OCI-LY7 (cell line): ENCODE data around the gene GRXCR2. TPM values are rescaled to one million over a fixed set of nuclear protein-coding genes. Genes with fewer than 3 reads are reported as not detected.

Source experiments
- BruUV-seq: library from RNA; stranded (reverse); fragments of 400-500 nt; replicated peaks from 2 replicates; lab custom pipeline; 2021; lab: Mats Ljungman, UMichigan
- CTCF ChIA-PET: fragments of 300-600 bp; sonication (Branson Sonifier 250); formaldehyde crosslinking; loops from one replicate; lab custom pipeline; 2022; ENCODE audit warnings: antibody characterized with exemption; ENCODE audit not compliant: unreplicated experiment; lab: Charles Lee
- POLR2A ChIA-PET: fragments of 300-600 bp; sonication (Branson Sonifier 250); formaldehyde crosslinking; loops from one replicate; lab custom pipeline; 2022; ENCODE audit warnings: antibody characterized with exemption; lab: Charles Lee
- DNase-seq: peaks from one replicate; pipeline ENCODE4 v3.0.0-alpha.2; 2015; ENCODE audit warnings: low spot score
- H2AFZ ChIP-seq: fragments of 200-600 bp; sonication (generic), shearing (Covaris generic); 2 replicates; pipeline ENCODE4 v1.6.1; 2014; ENCODE audit warnings: mild to moderate bottlenecking, antibody characterized with exemption, low read length, moderate library complexity
- H3K27ac ChIP-seq: fragments of 200-600 bp; sonication (generic); 2 replicates; pipeline ENCODE4 v1.5.1; 2014; ENCODE audit warnings: mixed run types, low read depth, mild to moderate bottlenecking, moderate library complexity, low read length, inconsistent platforms; ENCODE audit not compliant: poor library complexity, severe bottlenecking
- H3K36me3 ChIP-seq: fragments of 200-600 bp; sonication (generic); 2 replicates; pipeline ENCODE4 v1.6.1; 2014; ENCODE audit warnings: mild to moderate bottlenecking, antibody characterized with exemption, low read length, moderate library complexity, mixed read lengths; ENCODE audit not compliant: insufficient read depth
- H3K4me1 ChIP-seq: fragments of 200-600 bp; sonication (generic); 2 replicates; pipeline ENCODE4 v1.5.1; 2014; ENCODE audit warnings: mild to moderate bottlenecking, low read length; ENCODE audit not compliant: insufficient read depth, poor library complexity, severe bottlenecking
- H3K4me2 ChIP-seq: fragments of 200-600 bp; sonication (generic); 2 replicates; pipeline ENCODE4 v1.6.1; 2014; ENCODE audit warnings: mild to moderate bottlenecking, low read length
- H3K4me3 ChIP-seq: fragments of 200-600 bp; sonication (generic); 2 replicates; pipeline ENCODE4 v1.5.1; 2014; ENCODE audit warnings: mild to moderate bottlenecking, low read depth, low read length; ENCODE audit not compliant: poor library complexity, severe bottlenecking
- H3K79me2 ChIP-seq: fragments of 200-600 bp; sonication (generic); 2 replicates; pipeline ENCODE4 v1.6.1; 2016; ENCODE audit warnings: low read depth, mild to moderate bottlenecking, low read length, moderate library complexity, mixed read lengths; ENCODE audit not compliant: insufficient read depth
- H3K9me2 ChIP-seq: fragments of 200-600 bp; sonication (generic); 2 replicates; pipeline ENCODE4 v1.6.1; 2016; ENCODE audit warnings: mild to moderate bottlenecking, low read length, mixed read lengths; ENCODE audit not compliant: insufficient read depth
- H3K9me3 ChIP-seq: fragments of 200-600 bp; sonication (generic); 2 replicates; pipeline ENCODE4 v1.6.1; 2014; ENCODE audit warnings: mild to moderate bottlenecking, mixed run types, low read length, mixed read lengths
- H4K20me1 ChIP-seq: fragments of 200-600 bp; sonication (generic); 2 replicates; pipeline ENCODE4 v1.6.1; 2014; ENCODE audit warnings: mild to moderate bottlenecking, antibody characterized with exemption, low read length, moderate library complexity, mixed read lengths; ENCODE audit not compliant: insufficient read depth
- EZH2phosphoT487 ChIP-seq: fragments of 200-600 bp; sonication (generic); IDR thresholded peaks from 2 replicates; pipeline ENCODE4 v1.6.1; 2018; ENCODE audit warnings: low read depth, borderline replicate concordance, mild to moderate bottlenecking, mixed run types, antibody characterized with exemption, low read length, moderate library complexity, mixed read lengths
- intact Hi-C: fragments of 100-400 bp; cut with micrococcal nuclease; formaldehyde crosslinking; loops from one replicate; pipeline ENCODE4 v1.10.0; 2022; ENCODE audit not compliant: unreplicated experiment
- total RNA-seq, 2 experiments: library from RNA; depleted of rRNA in 1 of 2; stranded (reverse); fragments of >200 nt in 1 of 2; shearing (Covaris generic) in 1 of 2; gene quantifications; 2 replicates each; pipeline ENCODE4 v1.2.3, GENCODE V29; 2014 to 2022
- TF ChIP-seq, protein P1 (sequence below): fragments of 200-600 bp; sonication (generic); conservative IDR thresholded peaks from 2 replicates; pipeline ENCODE4 v1.5.1; 2014; ENCODE audit warnings: mild to moderate bottlenecking, antibody characterized with exemption, low read length, moderate library complexity, mixed read lengths

GRXCR2 gene
- total RNA-seq, 2 experiments from 2014 or later: not detected

DNA sequence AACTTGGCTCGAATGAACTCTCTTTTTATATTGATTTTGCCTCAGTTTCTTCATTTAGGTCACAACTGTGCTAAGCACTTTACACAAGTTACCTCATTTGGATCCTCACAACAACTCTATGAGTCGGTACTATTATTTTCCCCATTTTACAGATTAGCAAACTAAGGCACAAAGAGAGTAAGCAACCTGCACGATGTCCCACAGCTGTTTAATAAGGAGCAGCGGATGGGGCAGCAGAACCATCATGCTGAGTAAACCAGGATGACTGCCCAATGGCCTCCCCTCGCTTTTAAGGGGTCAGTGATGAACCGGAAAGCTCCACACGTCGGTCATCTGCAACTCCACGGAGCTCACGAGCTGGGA lies 38.3 kb downstream of the GRXCR2 start:
- no peak for DNase-seq
- Histone ChIP-seq H4K20me1 (no peaks in the 10 kb centered on the region), H3K4me2 (peak overlapping the region; percentile 48), H3K27ac (no peak overlapping the region), H3K79me2 (no peaks in the 10 kb centered on the region), H3K4me3 (peak overlapping the region; percentile 61), H3K4me1 (no peaks in the 10 kb centered on the region), H2AFZ (peak overlapping the region; percentile 72; the same call in 1 of the 2 replicates), H3K36me3 (no peaks in the 10 kb centered on the region), H3K9me2 (no peaks in the 10 kb centered on the region), H3K9me3 (no peaks in the 10 kb centered on the region)
- intact Hi-C loops: no loop called here
- CTCF ChIA-PET: no interaction called here
- TF ChIP-seq EZH2phosphoT487: no peak
- TF ChIP-seq, protein P1, sequence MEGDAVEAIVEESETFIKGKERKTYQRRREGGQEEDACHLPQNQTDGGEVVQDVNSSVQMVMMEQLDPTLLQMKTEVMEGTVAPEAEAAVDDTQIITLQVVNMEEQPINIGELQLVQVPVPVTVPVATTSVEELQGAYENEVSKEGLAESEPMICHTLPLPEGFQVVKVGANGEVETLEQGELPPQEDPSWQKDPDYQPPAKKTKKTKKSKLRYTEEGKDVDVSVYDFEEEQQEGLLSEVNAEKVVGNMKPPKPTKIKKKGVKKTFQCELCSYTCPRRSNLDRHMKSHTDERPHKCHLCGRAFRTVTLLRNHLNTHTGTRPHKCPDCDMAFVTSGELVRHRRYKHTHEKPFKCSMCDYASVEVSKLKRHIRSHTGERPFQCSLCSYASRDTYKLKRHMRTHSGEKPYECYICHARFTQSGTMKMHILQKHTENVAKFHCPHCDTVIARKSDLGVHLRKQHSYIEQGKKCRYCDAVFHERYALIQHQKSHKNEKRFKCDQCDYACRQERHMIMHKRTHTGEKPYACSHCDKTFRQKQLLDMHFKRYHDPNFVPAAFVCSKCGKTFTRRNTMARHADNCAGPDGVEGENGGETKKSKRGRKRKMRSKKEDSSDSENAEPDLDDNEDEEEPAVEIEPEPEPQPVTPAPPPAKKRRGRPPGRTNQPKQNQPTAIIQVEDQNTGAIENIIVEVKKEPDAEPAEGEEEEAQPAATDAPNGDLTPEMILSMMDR: no peak
- POLR2A ChIA-PET: interaction anchor here (1.2 kb wide), 1 partner anchor 11 kb away, joined by 3 read pairs; no protein-coding TSS in a partner anchor
- BruUV-seq: no TSS peak

DNA sequence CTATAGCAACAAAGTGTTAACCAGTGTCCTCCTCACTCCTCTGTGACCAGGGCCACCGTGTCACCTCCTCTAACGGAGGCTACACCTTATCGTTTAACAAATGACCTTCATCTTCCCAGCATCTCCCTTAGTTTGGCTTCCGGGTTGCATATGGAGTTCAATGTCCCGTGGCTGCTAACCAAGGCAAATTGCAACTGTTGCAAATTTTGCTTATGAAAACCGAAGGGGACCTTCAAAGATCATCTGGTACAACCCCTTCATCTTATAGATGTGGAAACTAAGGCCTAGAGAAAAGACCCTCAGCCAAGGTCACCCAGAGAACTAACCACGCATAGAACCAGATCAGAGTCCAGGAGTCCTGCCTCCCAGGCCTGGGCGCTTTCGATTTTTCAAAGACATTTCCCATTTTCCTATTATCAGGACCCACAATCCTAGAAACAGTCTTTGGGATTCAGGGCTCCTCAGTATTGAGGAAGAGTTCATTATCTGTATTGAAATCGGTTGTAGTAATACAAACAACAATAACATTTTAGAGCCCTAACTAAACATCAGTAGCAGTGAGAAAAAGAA lies 39.1 kb downstream of the GRXCR2 start:
- Histone ChIP-seq H3K4me1 (no peaks in the 10 kb centered on the region), H3K27ac (no peak overlapping the region), H3K4me2 (no peak overlapping the region), H4K20me1 (no peaks in the 10 kb centered on the region), H3K36me3 (no peaks in the 10 kb centered on the region), H3K4me3 (no peak overlapping the region), H3K9me2 (no peaks in the 10 kb centered on the region), H3K9me3 (no peaks in the 10 kb centered on the region), H3K79me2 (no peaks in the 10 kb centered on the region), H2AFZ (no peak overlapping the region)
- intact Hi-C loops: no loop called here
- ChIA-PET POLR2A (no interaction called here), CTCF (no interaction called here)
- TF ChIP-seq, protein P1: no peak
- no peak for TF ChIP-seq EZH2phosphoT487
- no peak for DNase-seq
- BruUV-seq: no TSS peak

DNA sequence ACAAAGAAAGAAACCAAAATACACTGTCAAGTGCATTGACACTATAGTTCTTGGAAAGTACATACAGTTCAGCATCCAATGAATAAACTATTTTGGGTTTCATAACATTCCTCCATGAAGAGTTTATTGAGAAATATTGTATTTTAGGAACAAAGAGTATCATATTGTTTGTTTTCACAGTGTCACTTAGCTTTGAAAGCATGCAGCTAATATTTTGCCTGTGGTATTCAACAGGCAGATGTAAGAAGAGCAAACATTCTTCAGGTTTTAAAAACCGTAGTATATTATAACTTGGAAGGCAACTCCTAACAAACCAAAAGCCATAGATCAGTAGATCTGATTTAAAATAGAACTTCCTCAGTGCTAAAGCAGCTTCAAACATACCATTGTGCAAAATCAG lies 42.2 kb downstream of the GRXCR2 start:
- intact Hi-C loops: no loop called here
- no peak overlapping the region for H3K4me2 ChIP-seq
- TF ChIP-seq, protein P1: no peak
- no peak for TF ChIP-seq EZH2phosphoT487

More for the DNA sequence above, 42.2 kb downstream of the GRXCR2 start:
- BruUV-seq: no TSS peak
- no peaks in the 10 kb centered on the region for H3K9me3 ChIP-seq
- no peak overlapping the region for H2AFZ ChIP-seq
- no peak overlapping the region for H3K27ac ChIP-seq
- H3K79me2 ChIP-seq: no peaks in the 10 kb centered on the region
- H4K20me1 ChIP-seq: no peaks in the 10 kb centered on the region
- no peak for DNase-seq
- no peaks in the 10 kb centered on the region for H3K4me1 ChIP-seq
- H3K4me3 ChIP-seq: no peak overlapping the region
- H3K9me2 ChIP-seq: no peaks in the 10 kb centered on the region
- no peaks in the 10 kb centered on the region for H3K36me3 ChIP-seq
- ChIA-PET POLR2A (interaction anchor here (1.6 kb wide), 1 partner anchor 149 kb away, joined by 3 read pairs; no protein-coding TSS in a partner anchor), CTCF (no interaction called here)
